HG02571 (cell line): ENCODE results near the gene OSBPL5.

ENCODE experiments used
- ATAC-seq: cut with Tn5 transposase; IDR thresholded peaks from one replicate; pipeline ENCODE4 v1.9.1; 2021; ENCODE audit warnings: mild to moderate bottlenecking, moderate library complexity; ENCODE audit not compliant: unreplicated experiment

Gene OSBPL5

GRCh38 chr11:3105791-3106735, 59.0 kb downstream of the OSBPL5 start:
- ATAC-seq: no peak

GRCh38 chr11:3104961-3105790, 59.9 kb downstream of the OSBPL5 start:
- no peak for ATAC-seq

- ATAC-seq: no peak
These were observed 60.9 kb downstream of the OSBPL5 start for GRCh38 chr11:3104051-3104714.

GRCh38 chr11:3103076-3103475, 62.0 kb downstream of the OSBPL5 start:
- no peak for ATAC-seq

GRCh38 chr11:3102641-3102921, 62.5 kb downstream of the OSBPL5 start:
- no peak for ATAC-seq

- no peak for ATAC-seq
These were observed 63.0 kb downstream of the OSBPL5 start for GRCh38 chr11:3101921-3102640.

- no peak for ATAC-seq
These were observed 65.9 kb downstream of the OSBPL5 start for GRCh38 chr11:3099178-3099577.

- ATAC-seq: no peak
These were observed 68.1 kb downstream of the OSBPL5 start for GRCh38 chr11:3096909-3097530.

GRCh38 chr11:3095712-3096361, 69.3 kb downstream of the OSBPL5 start:
- no peak for ATAC-seq

GRCh38 chr11:3094223-3094824, 70.8 kb downstream of the OSBPL5 start:
- ATAC-seq: no peak

GRCh38 chr11:3093281-3094191, 71.6 kb downstream of the OSBPL5 start:
- ATAC-seq: no peak

GRCh38 chr11:3092603-3093141, 72.4 kb downstream of the OSBPL5 start:
- ATAC-seq: no peak

- no peak for ATAC-seq
These were observed 73.1 kb downstream of the OSBPL5 start for GRCh38 chr11:3091846-3092602.

GRCh38 chr11:3091081-3091845, 73.8 kb downstream of the OSBPL5 start:
- no peak for ATAC-seq

GRCh38 chr11:3090096-3090901, 74.8 kb downstream of the OSBPL5 start:
- ATAC-seq: no peak
